Neural cell (in vitro differentiated cells): ENCODE data around the gene PLAAT2.

Experiments used
- EP300 ChIP-seq: fragments of 450-650 bp; conservative IDR thresholded peaks from 2 replicates; pipeline ENCODE4 v1.6.1; 2014; ENCODE audit warnings: antibody characterized with exemption, mild to moderate bottlenecking, moderate library complexity; ENCODE audit not compliant: poor library complexity, severe bottlenecking
- EZH2 ChIP-seq: fragments of 200-600, 300-800 bp; shearing (Covaris generic), sonication (generic); IDR thresholded peaks from 2 replicates; pipeline ENCODE4 v1.6.1; 2014; ENCODE audit warnings: antibody characterized with exemption, low read length, borderline replicate concordance, mild to moderate bottlenecking; ENCODE audit not compliant: insufficient read depth, poor library complexity, severe bottlenecking
- POLR2AphosphoS5 ChIP-seq: IDR thresholded peaks from 2 replicates; pipeline ENCODE4 v1.6.1; 2012
- REST ChIP-seq: IDR thresholded peaks from 2 replicates; pipeline ENCODE4 v1.6.1; 2012; ENCODE audit warnings: borderline replicate concordance
- SMC3 ChIP-seq: fragments of 450-650 bp; conservative IDR thresholded peaks from 2 replicates; pipeline ENCODE4 v1.6.1; 2014; ENCODE audit warnings: antibody characterized with exemption, mild to moderate bottlenecking, moderate library complexity; ENCODE audit not compliant: poor library complexity
- TAF1 ChIP-seq: IDR thresholded peaks from 2 replicates; pipeline ENCODE4 v1.6.1; 2012; ENCODE audit warnings: low read depth
- TF ChIP-seq, protein P1 (sequence below): fragments of 450-650 bp; IDR thresholded peaks from 2 replicates; pipeline ENCODE4 v1.5.1; 2014; ENCODE audit warnings: antibody characterized with exemption, mild to moderate bottlenecking, moderate library complexity; ENCODE audit not compliant: poor library complexity, severe bottlenecking

GRCh38 chr11:63520606-63521170, 42.5 kb downstream of the PLAAT2 start:
- TF ChIP-seq, protein P1, sequence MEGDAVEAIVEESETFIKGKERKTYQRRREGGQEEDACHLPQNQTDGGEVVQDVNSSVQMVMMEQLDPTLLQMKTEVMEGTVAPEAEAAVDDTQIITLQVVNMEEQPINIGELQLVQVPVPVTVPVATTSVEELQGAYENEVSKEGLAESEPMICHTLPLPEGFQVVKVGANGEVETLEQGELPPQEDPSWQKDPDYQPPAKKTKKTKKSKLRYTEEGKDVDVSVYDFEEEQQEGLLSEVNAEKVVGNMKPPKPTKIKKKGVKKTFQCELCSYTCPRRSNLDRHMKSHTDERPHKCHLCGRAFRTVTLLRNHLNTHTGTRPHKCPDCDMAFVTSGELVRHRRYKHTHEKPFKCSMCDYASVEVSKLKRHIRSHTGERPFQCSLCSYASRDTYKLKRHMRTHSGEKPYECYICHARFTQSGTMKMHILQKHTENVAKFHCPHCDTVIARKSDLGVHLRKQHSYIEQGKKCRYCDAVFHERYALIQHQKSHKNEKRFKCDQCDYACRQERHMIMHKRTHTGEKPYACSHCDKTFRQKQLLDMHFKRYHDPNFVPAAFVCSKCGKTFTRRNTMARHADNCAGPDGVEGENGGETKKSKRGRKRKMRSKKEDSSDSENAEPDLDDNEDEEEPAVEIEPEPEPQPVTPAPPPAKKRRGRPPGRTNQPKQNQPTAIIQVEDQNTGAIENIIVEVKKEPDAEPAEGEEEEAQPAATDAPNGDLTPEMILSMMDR, result no peak
- TF ChIP-seq REST (no peak), EP300 (no peak), SMC3 (no peak), EZH2 (no peak), POLR2AphosphoS5 (no peak), TAF1 (no peak)
